ENCODE data around the gene CD48.
"Not testable (repeated sequence)": the region's sequence is repeated elsewhere in the genome, so short reads cannot be mapped to it uniquely, and the experiment has no call there.

Gene CD48

GRCh38 chr1:160712525-160713080 is 981 bp upstream of the CD48 start:
- DNase-seq, result peak; percentile 9

DNA sequence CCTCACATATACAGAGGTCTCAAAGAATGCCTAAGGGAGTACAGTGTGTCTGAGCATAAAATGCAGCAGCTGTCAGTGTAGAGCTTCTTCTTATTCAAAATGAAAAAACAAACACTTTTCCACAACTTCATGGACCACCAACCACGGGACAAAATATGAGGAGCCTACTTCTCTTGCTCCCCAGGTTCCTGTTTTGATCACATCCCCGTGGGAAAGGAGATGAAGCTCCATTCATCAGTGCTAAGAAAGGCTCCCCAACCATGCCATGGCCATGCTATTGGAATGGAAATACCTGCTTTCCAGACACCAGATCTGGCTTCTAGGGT is 383 bp downstream of the CD48 start:
- DNase-seq, result no peak

DNA sequence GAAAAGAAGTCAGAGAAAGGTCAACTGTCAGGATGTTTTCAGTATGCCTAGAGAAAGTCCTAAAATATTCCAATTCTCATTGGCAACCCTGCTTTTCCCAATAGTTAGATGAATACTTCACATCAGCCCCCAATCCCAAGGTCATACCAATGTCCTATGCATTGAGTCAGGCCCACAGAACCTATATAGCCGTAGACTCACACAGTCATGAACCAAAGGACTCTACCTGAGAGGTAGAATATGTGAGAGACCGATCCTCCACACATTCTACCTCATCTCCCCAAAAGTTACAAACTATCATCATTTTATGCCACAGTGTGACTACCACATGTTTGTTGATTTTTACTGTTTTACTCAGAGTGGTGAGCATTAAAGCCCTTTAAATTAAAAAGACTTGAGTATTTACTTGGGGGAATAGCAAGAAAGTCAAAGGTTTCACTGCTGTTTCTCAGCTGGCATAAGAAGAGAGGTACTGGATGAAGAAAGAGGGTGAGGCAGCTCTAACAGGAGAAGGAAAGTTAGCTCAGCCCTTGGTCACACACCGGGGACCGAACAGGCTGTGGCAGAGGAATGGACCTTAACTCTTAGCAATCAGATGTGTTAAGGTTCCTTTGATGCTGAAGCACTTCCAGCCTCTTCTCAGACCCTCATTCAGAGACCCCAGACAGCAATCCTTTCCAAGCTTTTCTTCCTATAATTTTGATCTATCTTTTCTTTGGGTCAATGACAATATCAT is 937 bp downstream of the CD48 start:
- no peak for DNase-seq

GRCh38 chr1:160709715-160710114 is 1.9 kb downstream of the CD48 start:
- no peak for DNase-seq

DNA sequence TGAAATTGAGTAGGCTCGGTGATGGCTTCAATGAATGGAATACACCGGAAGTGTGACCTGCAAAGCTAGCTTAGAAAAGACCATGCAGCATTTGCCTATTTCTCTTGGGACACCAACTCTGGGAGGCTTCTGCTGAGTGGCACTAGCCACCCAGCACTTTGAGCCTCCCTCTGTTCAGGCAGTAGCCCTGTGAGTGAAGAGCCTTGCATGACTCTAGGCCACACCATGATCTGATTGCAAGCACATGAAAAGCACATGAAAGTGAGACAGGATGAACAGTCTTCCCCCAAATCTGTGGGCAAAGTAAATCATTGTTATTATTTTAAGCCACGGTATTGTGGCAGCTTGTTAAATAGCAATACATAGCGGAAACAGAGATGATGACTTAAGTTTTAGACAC is 2.8 kb downstream of the CD48 start:
- peak; percentile 21 for DNase-seq

DNA sequence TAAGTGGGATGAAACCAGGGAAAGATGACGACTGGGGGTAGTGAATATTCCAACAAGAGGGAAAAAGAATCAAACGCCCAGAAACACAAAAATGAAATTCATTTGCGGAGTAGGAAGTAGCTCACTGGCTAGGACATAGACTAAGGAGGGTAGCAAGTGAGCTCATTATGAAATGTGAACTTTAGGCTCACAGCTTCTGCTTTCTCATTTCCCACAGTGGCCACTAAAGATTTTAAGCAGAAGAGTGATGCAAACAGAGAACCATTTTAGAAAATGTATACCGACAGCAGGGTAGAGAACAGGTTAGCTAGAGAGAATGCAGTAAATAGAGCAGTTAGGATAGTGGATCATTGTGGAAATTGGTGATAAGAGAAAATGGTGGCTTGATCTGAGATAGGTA is 3.5 kb downstream of the CD48 start:
- no peak for DNase-seq

DNA sequence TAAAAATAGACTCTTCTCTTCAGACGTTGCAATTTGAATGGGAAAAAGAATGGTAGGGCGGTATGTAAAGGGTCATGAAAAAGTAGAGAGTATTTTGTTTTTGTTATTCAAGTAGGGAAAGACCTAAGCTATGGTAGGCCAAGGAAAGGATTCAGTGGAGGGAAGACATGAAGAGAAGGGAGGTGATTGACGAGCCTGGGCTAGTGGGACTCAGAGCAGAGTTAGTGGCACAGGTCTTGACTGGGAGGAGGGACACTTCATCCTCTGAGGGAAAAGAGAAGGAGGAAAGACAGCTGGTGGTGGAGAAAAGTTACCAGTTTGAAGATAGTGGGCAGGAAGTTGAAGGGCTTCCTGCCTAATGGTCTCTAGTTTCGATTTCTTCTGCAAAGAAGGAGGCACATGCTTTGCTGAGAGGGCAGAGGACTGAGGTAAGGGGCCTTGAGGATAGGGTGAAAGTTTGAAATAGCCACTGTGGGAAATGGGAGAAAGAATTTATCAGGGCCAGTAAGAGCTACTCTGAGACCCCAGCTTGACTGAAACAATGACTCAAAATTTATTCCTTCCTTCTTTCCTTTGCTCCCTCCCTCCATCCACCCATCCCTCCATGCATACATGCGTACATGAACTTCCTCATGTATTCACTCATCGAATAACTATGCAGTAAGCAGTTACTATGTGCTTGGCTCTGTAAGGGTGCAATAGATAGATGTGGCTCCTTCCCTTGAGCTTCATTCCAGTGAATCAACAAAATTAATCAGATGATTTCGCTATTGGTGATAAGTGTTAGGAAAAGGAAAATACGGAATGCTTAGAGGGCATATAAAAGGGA is 4.2 kb downstream of the CD48 start:
- DNase-seq, result no peak

GRCh38 chr1:160706526-160707235 is 4.9 kb downstream of the CD48 start:
- DNase-seq, result no peak

DNA sequence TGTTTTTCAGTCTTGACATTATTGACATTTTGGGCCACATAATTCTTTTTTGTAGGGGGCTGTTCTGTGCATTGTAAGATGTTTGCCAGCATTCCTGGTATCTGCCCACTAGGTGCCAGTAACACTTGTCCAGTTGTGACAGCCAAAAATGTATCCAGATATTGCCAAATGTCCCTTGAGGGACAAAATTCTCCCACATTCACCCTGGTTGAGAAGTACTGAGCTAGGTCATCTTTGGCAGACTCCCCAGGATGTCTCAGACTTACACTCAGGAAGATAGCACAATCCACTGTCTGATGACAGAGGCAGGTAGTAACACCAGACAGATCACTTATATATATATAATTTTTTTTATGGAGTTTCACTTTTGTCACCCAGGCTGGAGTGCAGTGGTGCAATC is 5.9 kb downstream of the CD48 start:
- no peak for DNase-seq

DNA sequence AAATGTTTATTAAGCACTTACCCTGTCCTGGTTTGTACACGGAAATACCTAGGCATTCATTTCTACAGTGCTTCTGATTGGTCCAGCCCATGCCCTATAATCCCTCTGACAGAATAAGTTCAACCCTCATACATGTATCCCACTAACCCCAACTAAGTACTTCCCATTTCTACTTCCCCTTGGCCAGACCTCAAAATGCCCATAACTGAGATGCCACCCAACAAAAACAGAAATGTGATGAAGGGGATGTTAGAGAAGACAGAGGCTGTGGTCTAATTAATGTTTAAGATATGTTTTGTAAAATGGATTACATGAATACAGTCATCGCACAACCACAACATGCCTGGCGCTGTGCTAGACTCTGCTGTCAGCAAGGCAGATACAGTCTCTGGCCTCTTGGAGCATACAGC is 6.4 kb downstream of the CD48 start:
- not testable (repeated sequence) for DNase-seq

GRCh38 chr1:160704250-160704649 is 7.4 kb downstream of the CD48 start:
- DNase-seq, result no peak

DNA sequence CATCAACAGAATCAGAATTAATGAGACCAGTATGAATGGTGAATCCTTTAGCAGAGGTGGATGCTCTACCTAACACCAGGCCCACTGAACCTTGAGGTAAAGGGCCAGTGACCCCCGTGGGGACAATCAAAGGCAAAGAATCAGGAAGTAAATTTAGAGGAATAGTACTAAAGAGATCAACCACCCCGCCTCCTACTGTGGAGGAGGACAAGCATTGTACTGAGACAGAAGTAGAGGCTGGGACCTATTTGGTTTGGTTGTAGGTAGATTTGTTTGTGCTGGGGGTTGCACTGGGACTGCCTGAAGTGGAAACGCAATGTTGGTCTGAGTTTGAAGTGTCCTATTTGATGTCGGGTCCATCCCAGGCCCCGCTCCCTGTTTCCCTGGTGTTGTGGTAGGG is 9.5 kb downstream of the CD48 start:
- DNase-seq, result no peak

DNA sequence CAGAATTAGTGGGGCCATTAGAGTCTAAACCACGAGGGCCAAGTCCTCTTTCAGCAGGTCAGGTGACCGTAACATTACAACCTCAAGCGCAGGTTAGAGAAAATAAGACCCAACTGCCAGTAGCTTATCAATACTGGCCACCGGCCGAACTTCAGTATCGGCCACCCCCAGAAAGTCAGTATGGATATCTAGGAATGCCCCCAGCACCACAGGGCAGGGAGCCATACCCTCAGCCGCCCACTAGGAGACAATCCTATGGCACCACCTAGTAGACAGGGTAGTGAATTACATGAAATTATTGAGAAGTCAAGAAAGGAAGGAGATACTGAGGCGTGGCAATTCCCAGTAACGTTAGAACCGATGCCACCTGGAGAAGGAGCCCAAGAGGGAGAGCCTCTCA is 19.2 kb downstream of the CD48 start:
- DNase-seq, result not testable (repeated sequence)

DNA sequence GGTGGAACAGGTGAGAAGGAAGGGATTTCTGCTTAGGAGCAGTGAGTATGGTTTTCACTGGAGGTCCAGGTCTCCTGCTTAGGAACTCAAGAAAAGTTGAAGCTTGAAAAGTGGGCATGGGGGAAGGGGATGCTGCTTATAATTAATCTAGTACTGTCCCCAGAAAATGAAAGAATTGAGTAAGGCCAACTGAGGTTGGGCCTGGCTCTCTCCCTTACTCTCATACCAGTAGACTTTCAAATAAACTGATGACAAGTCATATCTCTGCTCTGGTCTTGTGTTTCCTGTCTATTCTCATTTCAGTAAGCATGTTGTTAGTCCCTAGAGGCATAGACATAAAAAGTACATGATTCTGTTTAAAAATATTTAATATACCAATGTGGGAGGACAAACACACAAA is 26.4 kb downstream of the CD48 start:
- DNase-seq, result no peak

GRCh38 chr1:160682983-160683865 is 28.4 kb downstream of the CD48 start:
- no peak for DNase-seq

DNA sequence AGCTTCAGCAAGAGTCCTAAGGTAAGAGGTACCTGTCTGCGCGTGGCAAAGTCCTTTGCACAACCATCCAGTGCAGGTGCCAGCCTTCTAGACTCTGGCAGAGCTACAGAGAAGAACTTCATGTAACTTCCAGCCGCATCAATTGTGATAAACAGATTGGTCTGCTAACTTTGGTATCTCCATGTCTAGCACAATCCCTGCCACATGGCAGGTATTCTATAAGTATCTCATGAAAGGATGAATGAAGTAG is 29.8 kb downstream of the CD48 start:
- no peak for DNase-seq

DNA sequence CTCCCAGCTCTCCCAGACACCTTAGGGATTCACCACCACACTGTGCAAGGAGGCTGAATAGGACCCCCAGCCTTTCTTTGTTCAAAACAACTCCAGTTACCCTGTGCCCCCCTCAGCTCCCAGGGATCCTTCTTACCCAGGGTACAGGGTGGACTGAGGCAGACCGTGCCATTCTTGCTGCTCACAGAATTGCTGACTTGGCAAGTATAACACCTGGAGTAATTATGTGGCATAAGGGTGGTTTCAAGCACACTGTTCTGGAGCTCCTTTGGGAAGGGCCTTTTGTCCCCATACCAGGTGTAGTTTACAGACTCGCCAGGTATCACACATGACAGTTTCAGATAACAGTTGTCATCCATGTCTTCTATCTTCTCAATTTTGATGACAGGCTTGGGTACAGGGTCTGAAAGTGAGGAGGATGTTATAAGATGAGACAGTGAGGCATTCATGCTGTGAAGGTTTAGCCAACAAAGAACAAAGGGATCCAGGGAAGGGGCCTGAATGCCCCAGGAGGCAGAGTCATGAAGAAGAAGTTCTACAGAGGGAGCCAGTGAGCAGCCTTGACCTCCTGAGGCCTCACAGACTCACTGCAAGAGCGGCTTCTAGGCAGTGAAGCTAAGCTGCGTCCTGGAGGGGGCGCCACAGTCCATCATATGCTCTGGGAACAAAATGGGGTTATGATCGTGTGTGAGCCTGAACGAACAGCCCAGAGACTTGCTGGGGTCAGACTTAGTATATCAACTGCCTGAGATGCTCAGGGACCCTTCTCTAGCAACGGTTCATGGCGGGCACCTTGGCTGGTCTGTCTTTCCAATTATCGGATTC is 30.3 kb downstream of the CD48 start:
- DNase-seq, result peak; percentile 76

- DNase-seq, result no peak
These were observed 31.2 kb downstream of the CD48 start for GRCh38 chr1:160680399-160680798.

DNA sequence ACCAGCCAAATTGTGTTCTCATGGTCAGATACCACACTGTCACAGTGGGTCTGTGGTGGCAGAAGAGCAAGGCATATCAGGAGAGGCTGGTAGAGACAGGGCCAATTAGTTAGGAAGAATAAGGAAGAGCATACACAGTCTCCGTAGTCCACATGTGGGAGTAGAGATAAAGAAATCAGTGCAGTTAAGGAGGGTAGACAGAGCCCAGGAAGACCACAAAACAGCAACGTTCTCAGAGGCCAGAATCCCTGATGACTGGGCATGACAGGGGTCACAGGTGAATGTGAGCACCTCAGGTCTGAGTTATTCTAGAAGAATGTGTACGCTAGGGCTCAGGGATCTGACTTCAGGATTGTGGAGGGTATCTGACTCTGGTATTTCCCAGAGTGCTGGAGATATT is 31.7 kb downstream of the CD48 start:
- DNase-seq, result no peak

DNA sequence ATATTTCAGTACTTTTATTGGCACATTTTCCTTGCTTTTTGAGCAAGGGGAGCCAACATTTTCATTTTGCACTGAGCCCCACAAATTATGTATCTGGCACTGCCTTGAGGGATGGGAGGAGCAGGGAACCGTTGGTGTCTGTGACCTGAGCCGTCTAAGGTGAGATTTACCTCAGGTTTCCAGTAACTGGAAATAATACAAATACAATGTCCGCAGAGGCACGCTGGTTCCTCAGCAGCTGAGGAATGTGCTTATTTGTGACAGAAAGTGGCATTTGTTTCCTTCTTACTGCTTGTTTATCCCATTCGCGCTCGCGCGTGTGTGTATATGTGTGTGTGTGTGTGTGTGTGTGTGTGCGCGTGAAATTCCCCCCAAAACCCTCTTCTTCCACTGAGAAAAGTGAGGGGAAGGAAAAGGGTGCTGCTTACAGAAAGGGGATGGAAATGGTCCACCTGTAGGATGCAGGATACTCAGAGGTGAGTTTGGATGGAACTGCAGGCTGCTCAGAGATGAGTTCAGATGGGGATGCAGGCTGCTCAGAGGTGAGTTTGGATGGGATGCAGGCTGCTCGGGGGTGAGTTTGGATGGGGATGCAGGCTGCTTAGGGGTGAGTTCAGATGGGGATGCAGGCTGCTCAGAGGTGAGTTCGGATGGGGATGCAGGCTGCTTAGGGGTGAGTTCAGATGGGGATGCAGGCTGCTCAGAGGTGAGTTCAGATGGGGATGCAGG is 34.6 kb downstream of the CD48 start:
- no peak for DNase-seq
